H9 (cell line): ENCODE data around the gene ZNF25. TPM values are rescaled to one million over a fixed set of nuclear protein-coding genes. Genes with fewer than 3 reads are reported as not detected.

Experiments used
- DNase-seq: peaks from one replicate; pipeline ENCODE4 v3.0.0-alpha.2; 2017
- H2AFZ ChIP-seq: one replicate; pipeline ENCODE4 v1.6.1; 2013; ENCODE audit warnings: mild to moderate bottlenecking, low read length, control low read depth, moderate library complexity
- H2AK5ac ChIP-seq: 2 replicates; pipeline ENCODE4 v1.6.1; 2013; ENCODE audit warnings: low read length, control low read depth, mixed read lengths; ENCODE audit not compliant: insufficient read length
- H2BK120ac ChIP-seq: one replicate; pipeline ENCODE4 v1.6.1; 2013; ENCODE audit warnings: low read depth, mild to moderate bottlenecking, low read length, control low read depth, inconsistent platforms; ENCODE audit not compliant: poor library complexity, severe bottlenecking
- H2BK12ac ChIP-seq: 2 replicates; pipeline ENCODE4 v1.6.1; 2013; ENCODE audit warnings: low read length, control low read depth, mixed read lengths, low read depth; ENCODE audit not compliant: insufficient read length
- H2BK15ac ChIP-seq: 2 replicates; pipeline ENCODE4 v1.6.1; 2013; ENCODE audit warnings: low read depth, low read length, control low read depth
- H2BK20ac ChIP-seq: one replicate; pipeline ENCODE4 v1.6.1; 2013; ENCODE audit warnings: low read depth, mild to moderate bottlenecking, low read length, control low read depth, inconsistent platforms; ENCODE audit not compliant: poor library complexity, severe bottlenecking
- H2BK5ac ChIP-seq: 2 replicates; pipeline ENCODE4 v1.6.1; 2013; ENCODE audit warnings: low read length, control low read depth, mixed read lengths; ENCODE audit not compliant: insufficient read length
- H3K14ac ChIP-seq: 2 replicates; pipeline ENCODE4 v1.6.1; 2013; ENCODE audit warnings: low read length, control low read depth; ENCODE audit not compliant: insufficient read depth
- H3K18ac ChIP-seq: 2 replicates; pipeline ENCODE4 v1.6.1; 2013; ENCODE audit warnings: low read depth, mild to moderate bottlenecking, mixed read lengths, low read length, control low read depth; ENCODE audit not compliant: insufficient read length
- H3K23ac ChIP-seq: 2 replicates; pipeline ENCODE4 v1.6.1; 2013; ENCODE audit warnings: low read length, control low read depth, mixed read lengths, low read depth; ENCODE audit not compliant: insufficient read length
- H3K23me2 ChIP-seq: 2 replicates; pipeline ENCODE4 v1.6.1; 2013; ENCODE audit warnings: low read depth, mild to moderate bottlenecking, mixed read lengths, low read length, control low read depth; ENCODE audit not compliant: insufficient read length, poor library complexity, severe bottlenecking
- H3K27ac ChIP-seq: 2 replicates; pipeline ENCODE4 v1.5.1; 2013; ENCODE audit warnings: low read length, control low read depth, mixed read lengths, low read depth; ENCODE audit not compliant: insufficient read length
- H3K27me3 ChIP-seq: 2 replicates; pipeline ENCODE4 v1.6.1; 2013; ENCODE audit warnings: low read length, control low read depth, inconsistent platforms; ENCODE audit not compliant: insufficient read depth
- H3K4ac ChIP-seq: 2 replicates; pipeline ENCODE4 v1.6.1; 2013; ENCODE audit warnings: low read depth, mild to moderate bottlenecking, control low read depth, inconsistent platforms, low read length, moderate library complexity
- H3K4me1 ChIP-seq: 2 replicates; pipeline ENCODE4 v1.6.1; 2013; ENCODE audit warnings: low read length, control low read depth, inconsistent platforms; ENCODE audit not compliant: insufficient read depth
- H3K4me2 ChIP-seq: 2 replicates; pipeline ENCODE4 v1.6.1; 2013; ENCODE audit warnings: low read length, control low read depth, mixed read lengths; ENCODE audit not compliant: insufficient read length, insufficient read depth
- H3K56ac ChIP-seq: 2 replicates; pipeline ENCODE4 v1.6.1; 2013; ENCODE audit warnings: low read depth, mild to moderate bottlenecking, mixed read lengths, low read length, control low read depth; ENCODE audit not compliant: insufficient read length
- H3K79me1 ChIP-seq: 2 replicates; pipeline ENCODE4 v1.6.1; 2013; ENCODE audit warnings: low read depth, mild to moderate bottlenecking, moderate library complexity, low read length, control low read depth, inconsistent platforms; ENCODE audit not compliant: insufficient read depth, poor library complexity, severe bottlenecking
- H3K79me2 ChIP-seq: 2 replicates; pipeline ENCODE4 v1.6.1; 2013; ENCODE audit warnings: low read length, control low read depth, inconsistent platforms; ENCODE audit not compliant: insufficient read depth
- H3K9ac ChIP-seq: 2 replicates; pipeline ENCODE4 v1.6.1; 2013; ENCODE audit warnings: low read length, control low read depth, mixed read lengths; ENCODE audit not compliant: insufficient read length; ENCODE audit errors: extremely low read depth
- H3K9me3 ChIP-seq: one replicate; pipeline ENCODE4 v1.6.1; 2013; ENCODE audit warnings: low read depth, low read length, inconsistent platforms; ENCODE audit not compliant: control insufficient read depth
- H3T11ph ChIP-seq: one replicate; pipeline ENCODE4 v1.6.1; 2013; ENCODE audit warnings: mild to moderate bottlenecking, low read length, control low read depth, inconsistent platforms
- H4K20me1 ChIP-seq: one replicate; pipeline ENCODE4 v1.6.1; 2013; ENCODE audit not compliant: control insufficient read depth, insufficient read length, insufficient read depth
- H4K5ac ChIP-seq: 2 replicates; pipeline ENCODE4 v1.6.1; 2013; ENCODE audit warnings: low read depth, mild to moderate bottlenecking, mixed read lengths, low read length, control low read depth; ENCODE audit not compliant: insufficient read length
- H4K8ac ChIP-seq: replicated peaks from 2 replicates; pipeline ENCODE4 v1.6.1; 2013; ENCODE audit warnings: low read length, control low read depth, mixed read lengths, low read depth; ENCODE audit not compliant: insufficient read length
- H4K91ac ChIP-seq: 2 replicates; pipeline ENCODE4 v1.6.1; 2013; ENCODE audit warnings: low read depth, mild to moderate bottlenecking, moderate library complexity, mixed read lengths, low read length, control low read depth; ENCODE audit not compliant: insufficient read length
- H3K27ac Mint-ChIP-seq, 3 experiments: 2 replicates in 2 of 3; 3 replicates in 1 of 3; pipeline ENCODE4 v1.8.0; 2020 to 2021; ENCODE audit warnings: mixed read lengths in 3 of 3, mild to moderate bottlenecking in 1 of 3, moderate library complexity in 1 of 3
- H3K27me3 Mint-ChIP-seq: 2 replicates; pipeline ENCODE4 v1.8.0; 2021; ENCODE audit warnings: low read depth, mild to moderate bottlenecking, moderate library complexity, mixed read lengths
- H3K36me3 Mint-ChIP-seq, 3 experiments: 2 replicates in 2 of 3; 3 replicates in 1 of 3; pipeline ENCODE4 v1.8.0; 2020 to 2021; ENCODE audit warnings: low read depth in 3 of 3, mixed read lengths in 3 of 3; ENCODE audit not compliant: insufficient read depth in 1 of 3
- H3K4me1 Mint-ChIP-seq, 2 experiments: 2 replicates each; pipeline ENCODE4 v1.8.0; 2020; ENCODE audit warnings: mixed read lengths in 2 of 2
- H3K4me3 Mint-ChIP-seq, 2 experiments: 2 replicates in 1 of 2; 3 replicates in 1 of 2; pipeline ENCODE4 v1.8.0; 2020 to 2021; ENCODE audit warnings: mild to moderate bottlenecking in 2 of 2, mixed read lengths in 2 of 2, moderate library complexity in 1 of 2
- H3K9me3 Mint-ChIP-seq, 2 experiments: 2 replicates in 1 of 2; 3 replicates in 1 of 2; pipeline ENCODE4 v1.8.0; 2020; ENCODE audit warnings: mild to moderate bottlenecking in 2 of 2, mixed read lengths in 2 of 2, moderate library complexity in 1 of 2
- WGBS: extraction: QIAGEN DNeasy Blood & Tissue Kit; methylation state at CpG from one replicate; pipeline ENCODE4 v1.1.7; 2013; ENCODE audit warnings: missing lambda C conversion rate, low lambda C conversion rate, mixed read lengths; ENCODE audit not compliant: insufficient read length; ENCODE audit errors: extremely low coverage; 5-methylcytosine and 5-hydroxymethylcytosine counted together
- long read RNA-seq: library from polyadenylated mRNA; unstranded; transcript quantifications from one replicate; pipeline ENCODE4 v2.0.0, GENCODE V29; 2020
- total RNA-seq: library from RNA; stranded (reverse); gene quantifications from 2 replicates; pipeline ENCODE4 v1.2.1, GENCODE V29; 2021
- TF ChIP-seq, protein P1 (sequence below): fragments of 200-600 bp; sonication (generic); conservative IDR thresholded peaks from 3 replicates; pipeline ENCODE4 v1.8.0; 2021; ENCODE audit warnings: antibody characterized with exemption, mild to moderate bottlenecking

Gene ZNF25
- 0.83 TPM in 2 replicates for total RNA-seq
- long read RNA-seq, full-length matches to known transcripts: 1 of 1 reads
- long read RNA-seq, partial matches to known transcripts: 0 of 1 reads
- long read RNA-seq, other reads (novel, unspliced or antisense): 0 of 1 reads

DNA sequence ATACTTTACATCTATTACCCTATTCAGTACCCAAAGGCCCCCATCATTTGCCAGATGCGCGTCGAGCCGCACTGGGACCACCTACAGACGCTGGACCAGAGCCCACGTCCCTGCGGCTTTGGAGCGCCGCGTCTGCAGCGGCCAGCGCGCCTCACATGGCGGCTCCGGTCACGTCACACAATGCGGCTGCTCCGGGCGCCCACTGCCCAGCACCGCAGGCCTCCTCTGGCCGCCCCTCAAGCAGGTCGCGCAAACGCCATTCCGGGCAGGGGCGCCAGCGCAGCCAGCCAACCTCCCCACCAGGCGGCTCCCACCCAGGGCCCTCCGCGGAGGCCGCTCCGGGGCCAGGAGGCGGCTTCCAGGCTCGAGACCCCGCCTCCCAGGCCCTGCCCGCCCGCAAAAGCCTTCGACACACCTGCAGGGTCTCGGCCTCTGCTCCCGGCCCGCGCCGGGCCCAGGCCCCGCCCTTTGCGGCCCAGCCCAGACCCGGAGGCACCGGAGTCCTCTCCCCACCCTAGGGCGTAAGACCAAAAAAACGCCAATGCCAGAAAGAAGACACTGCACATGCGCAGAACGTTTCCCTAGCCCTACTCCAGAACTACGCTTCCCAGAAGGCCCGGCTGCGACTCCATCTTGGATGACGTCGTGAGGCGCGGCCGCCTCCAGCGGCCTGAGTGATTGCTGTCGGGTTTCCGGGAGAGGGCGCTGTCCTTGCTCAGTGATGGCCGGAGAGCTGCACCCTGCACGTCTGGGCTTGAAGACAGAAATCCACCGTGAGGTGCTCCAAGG, at the start of gene ZNF25:
TSS of gene ZNF25 (minus strand) at position 557 of the 789 bp plus-strand sequence. CDS start 4,925 bp downstream, outside the sequence.
- H2BK12ac ChIP-seq: no peak within 1 kb of the TSS
- H3K56ac ChIP-seq: no peak within 1 kb of the TSS
- no peak within 1 kb of the TSS for H3K23ac ChIP-seq
- H3K18ac ChIP-seq: peak within 1 kb of the TSS; percentile 72
- peaks cover 5% of the 10 kb centered on the region for H3K23me2 ChIP-seq
- Mint-ChIP-seq H3K9me3 (peaks cover 39 to 41% of the 10 kb centered on the region in 2 experiments), H3K4me3 (peak within 1 kb of the TSS; percentile 83 to 88), H3K36me3 (peaks cover 0 to 4% (median 0%) of the 10 kb centered on the region in 3 experiments; a peak in 3 of 7 replicates), H3K27me3 (no peaks in the 10 kb centered on the region; the same call in 1 of the 2 replicates), H3K27ac (peak within 1 kb of the TSS; percentile 79 to 95 (median 91)), H3K4me1 (peaks cover 5 to 13% of the 10 kb centered on the region in 2 experiments; a peak in 2 of 4 replicates)
- H2BK5ac ChIP-seq: no peak within 1 kb of the TSS
- H3K14ac ChIP-seq: peak within 1 kb of the TSS; percentile 92
- H2BK20ac ChIP-seq: no peak within 1 kb of the TSS
- no CpG with 5 or more reads among the region's 66 CpGs for WGBS
- H3K79me1 ChIP-seq: no peaks in the 10 kb centered on the region
- TF ChIP-seq, protein P1, sequence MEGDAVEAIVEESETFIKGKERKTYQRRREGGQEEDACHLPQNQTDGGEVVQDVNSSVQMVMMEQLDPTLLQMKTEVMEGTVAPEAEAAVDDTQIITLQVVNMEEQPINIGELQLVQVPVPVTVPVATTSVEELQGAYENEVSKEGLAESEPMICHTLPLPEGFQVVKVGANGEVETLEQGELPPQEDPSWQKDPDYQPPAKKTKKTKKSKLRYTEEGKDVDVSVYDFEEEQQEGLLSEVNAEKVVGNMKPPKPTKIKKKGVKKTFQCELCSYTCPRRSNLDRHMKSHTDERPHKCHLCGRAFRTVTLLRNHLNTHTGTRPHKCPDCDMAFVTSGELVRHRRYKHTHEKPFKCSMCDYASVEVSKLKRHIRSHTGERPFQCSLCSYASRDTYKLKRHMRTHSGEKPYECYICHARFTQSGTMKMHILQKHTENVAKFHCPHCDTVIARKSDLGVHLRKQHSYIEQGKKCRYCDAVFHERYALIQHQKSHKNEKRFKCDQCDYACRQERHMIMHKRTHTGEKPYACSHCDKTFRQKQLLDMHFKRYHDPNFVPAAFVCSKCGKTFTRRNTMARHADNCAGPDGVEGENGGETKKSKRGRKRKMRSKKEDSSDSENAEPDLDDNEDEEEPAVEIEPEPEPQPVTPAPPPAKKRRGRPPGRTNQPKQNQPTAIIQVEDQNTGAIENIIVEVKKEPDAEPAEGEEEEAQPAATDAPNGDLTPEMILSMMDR: peak; percentile 84
- H4K8ac ChIP-seq: no peak within 1 kb of the TSS
- H3K27ac ChIP-seq: no peak within 1 kb of the TSS
- H3K4me2 ChIP-seq: peak within 1 kb of the TSS; percentile 95
- no peak within 1 kb of the TSS for H4K91ac ChIP-seq
- H3K4ac ChIP-seq: no peak within 1 kb of the TSS
- no peak within 1 kb of the TSS; the same call in 1 of the 2 replicates for H2BK15ac ChIP-seq
- no peak within 1 kb of the TSS for H2BK120ac ChIP-seq
- H4K20me1 ChIP-seq: no peaks in the 10 kb centered on the region
- DNase-seq: peak; percentile 98
- H3T11ph ChIP-seq: no peak within 1 kb of the TSS
- H2AK5ac ChIP-seq: no peak within 1 kb of the TSS
- peak within 1 kb of the TSS; percentile 79 for H4K5ac ChIP-seq
- H2AFZ ChIP-seq: peak within 1 kb of the TSS; percentile 89
- H3K4me1 ChIP-seq: no peaks in the 10 kb centered on the region
- no peaks in the 10 kb centered on the region for H3K27me3 ChIP-seq
- no peaks in the 10 kb centered on the region for H3K9me3 ChIP-seq
- peak within 1 kb of the TSS; percentile 52 for H3K9ac ChIP-seq
- no peaks in the 10 kb centered on the region for H3K79me2 ChIP-seq
